Measurements from ENCODE around the gene ZSCAN5C.
A peak's percentile ranks its signal among the peaks of the same experiment; 100 is the strongest.
"Not testable (repeated sequence)": the region's sequence is repeated elsewhere in the genome, so short reads cannot be mapped to it uniquely, and the experiment has no call there.

ZSCAN5C gene, protein sequence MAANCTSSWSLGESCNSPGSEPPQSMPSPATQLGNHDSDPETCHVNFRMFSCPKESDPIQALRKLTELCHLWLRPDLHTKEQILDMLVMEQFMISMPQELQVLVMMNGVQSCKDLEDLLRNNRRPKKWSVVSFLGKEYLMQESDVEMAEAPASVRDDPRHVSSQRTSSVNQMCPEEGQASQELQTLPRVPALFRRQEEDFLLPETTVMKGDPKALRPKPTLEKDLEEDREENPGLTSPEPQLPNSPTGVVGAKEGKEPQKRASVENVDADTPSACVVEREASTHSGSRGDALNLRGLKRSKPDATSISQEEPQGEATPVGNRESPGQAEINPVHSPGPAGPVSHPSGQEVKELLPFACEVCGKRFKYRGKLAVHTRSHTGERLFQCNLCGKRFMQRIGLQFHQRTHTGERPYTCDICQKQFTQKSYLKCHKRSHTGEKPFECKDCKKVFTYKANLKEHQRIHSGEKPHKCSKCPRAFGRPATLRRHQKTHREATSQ

DNA sequence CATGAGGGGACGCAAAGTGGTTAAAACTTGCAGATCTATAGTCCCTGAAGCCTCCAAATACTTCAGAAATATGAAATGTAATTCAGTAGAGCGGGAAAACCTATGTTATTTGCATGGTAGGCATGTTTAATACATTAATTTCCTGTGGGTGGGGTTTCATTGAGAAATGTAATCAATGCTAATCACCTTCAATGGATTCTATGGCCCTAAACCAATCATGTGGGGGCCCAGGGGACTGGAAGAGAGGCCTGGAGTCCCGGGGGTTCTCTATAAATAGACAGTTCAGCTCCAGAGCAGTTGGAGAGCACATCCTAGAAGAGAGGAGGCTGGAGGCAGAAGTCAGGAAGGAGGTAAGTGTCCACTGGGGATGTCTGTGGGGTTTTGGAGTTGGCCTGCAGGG lies at the start of gene ZSCAN5C:
ZSCAN5C (plus strand) TSS at position 301 of the 400 bp plus-strand sequence. CDS start 3,641 bp downstream, outside the sequence.
- DNase-seq: no peak

DNA sequence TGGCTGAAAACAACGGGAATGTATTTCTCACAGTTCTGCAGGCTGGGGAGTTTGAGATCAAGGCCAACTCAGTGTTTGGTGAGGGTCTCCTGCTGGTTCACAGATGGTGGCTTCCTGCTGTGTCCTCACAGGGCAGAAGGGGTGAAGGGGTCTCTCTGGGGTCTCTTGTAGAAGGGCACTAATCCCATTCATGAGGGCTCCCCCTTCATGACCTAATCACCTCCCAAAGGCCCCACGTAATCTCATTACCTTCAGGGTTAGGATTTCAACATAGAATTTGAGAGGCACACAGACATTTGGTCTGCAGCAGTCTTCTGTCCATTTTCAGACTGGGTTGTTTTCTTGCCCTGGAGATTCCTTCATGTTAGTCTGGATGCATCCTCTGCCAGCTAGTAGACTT lies 49.4 kb upstream of the ZSCAN5C start:
- DNase-seq: no peak

DNA sequence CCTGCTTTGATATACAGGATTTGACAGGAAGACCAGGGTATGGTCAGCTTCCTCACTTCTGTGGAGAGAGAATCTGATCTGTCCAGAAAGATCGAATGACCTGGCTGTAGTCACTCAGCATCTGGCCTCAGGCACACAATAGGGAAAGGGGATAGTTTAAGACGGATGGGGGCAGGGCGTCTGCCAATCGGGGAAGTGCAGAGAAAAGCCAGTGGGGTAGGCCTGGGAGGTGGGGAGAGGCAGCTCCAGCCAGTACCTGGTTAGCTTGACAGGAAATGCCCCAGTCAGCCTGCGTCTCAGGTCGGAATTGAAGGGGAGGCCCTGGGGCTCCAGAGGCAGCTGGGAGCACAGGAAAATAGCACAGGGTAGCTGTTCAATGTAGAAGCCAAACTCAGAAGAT lies 48.6 kb upstream of the ZSCAN5C start:
- DNase-seq: no peak

DNA sequence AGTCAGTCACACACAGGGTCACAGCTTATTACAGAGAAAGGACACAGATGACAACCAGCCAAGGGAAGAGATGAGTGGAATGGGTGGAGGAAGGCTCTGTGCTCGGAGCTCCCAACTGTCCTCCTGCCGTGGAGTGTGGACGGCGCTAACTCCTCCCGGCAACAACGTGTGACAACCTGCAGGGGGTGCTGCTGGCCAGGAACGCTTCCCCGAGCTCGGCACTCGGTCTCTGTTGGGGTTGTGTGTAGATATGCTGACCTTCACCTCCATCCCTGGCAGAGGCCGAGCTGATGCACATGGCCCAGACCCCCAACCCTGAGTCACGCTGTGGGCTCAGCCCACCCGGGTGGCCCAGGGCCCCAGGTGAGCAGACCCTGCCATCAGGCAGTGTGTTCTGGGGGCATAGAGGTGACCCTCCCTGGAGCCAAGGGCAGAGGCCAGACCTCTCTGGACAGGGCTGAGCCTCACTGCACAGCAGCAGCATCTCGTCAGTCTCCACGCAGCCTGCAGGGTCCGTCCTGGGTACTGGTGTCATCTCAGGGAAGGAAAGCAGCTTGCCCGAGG lies 46.9 kb upstream of the ZSCAN5C start:
- DNase-seq: peak in 1 of 2 experiments; percentile 31

DNA sequence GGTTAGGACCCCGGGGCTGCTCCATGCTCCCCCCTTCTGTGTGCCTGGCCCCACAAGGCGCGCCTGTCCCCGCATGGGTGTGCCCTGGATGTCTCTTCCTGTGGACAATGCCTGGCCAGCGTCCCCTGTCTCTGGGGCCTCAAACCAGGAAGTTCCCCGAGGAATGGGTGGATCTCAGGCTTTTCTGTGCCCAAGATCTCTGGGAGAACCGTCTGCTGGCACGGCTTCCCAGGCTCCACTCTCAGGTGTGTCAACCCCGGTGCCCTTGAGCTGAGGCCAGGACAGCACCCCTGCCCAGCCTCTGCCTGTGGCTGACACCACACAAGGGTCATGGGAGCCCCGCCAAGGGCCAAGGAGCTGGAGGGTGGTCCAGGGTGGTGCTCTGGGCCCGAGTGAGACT lies 45.3 kb upstream of the ZSCAN5C start:
- no peak for DNase-seq

DNA sequence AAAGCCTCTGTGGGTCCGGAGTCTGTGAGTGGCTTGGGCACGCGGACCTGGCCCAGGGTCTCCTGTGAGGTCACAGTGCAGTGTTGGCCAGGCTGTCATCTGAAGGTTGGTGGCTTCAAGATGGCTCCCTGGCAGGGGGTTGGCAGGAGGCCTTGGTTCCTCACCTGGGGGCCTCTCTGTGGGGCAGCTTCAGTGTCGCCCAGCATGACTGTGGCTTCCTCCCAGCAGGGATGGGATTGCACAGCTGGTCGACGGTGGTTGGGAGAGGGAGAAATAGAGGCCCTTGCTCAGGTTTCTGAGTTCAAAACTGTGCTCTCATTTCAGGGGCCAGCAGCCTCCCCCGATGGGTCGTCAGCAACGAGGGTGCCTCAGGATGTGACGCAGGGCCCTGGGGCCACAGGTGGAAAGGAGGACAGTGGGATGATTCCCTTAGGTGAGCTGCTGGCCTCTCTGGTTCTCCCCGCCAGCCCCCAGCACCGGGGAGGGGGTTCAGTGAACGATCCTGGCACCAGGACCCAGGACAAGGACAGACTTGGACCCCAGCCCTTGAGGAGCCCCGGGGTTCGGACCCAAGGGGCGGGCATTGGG lies 43.8 kb upstream of the ZSCAN5C start:
- no peak for DNase-seq

DNA sequence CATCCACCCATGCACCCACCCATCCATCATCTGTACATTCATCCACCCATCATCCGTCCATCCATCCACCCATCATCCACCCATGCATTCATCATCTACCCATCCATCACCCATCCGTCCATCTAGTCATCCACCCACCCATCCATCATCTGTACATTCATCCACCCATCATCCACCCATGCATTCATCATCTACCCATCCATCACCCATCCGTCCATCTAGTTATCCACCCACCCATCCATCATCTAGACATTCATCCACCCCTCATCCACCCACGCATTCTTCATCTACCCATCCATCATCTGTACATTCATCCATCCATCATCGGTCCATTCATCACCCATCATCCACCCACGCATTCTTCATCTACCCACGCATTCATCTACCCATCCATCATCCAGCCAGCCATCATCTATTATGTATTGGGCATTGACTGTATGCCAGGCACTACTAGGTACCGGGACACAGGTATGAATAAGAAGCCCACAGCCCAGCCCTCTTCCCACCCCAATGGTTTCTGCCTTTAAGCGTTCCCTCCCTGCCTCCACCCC lies 43.0 kb upstream of the ZSCAN5C start:
- no peak for DNase-seq

DNA sequence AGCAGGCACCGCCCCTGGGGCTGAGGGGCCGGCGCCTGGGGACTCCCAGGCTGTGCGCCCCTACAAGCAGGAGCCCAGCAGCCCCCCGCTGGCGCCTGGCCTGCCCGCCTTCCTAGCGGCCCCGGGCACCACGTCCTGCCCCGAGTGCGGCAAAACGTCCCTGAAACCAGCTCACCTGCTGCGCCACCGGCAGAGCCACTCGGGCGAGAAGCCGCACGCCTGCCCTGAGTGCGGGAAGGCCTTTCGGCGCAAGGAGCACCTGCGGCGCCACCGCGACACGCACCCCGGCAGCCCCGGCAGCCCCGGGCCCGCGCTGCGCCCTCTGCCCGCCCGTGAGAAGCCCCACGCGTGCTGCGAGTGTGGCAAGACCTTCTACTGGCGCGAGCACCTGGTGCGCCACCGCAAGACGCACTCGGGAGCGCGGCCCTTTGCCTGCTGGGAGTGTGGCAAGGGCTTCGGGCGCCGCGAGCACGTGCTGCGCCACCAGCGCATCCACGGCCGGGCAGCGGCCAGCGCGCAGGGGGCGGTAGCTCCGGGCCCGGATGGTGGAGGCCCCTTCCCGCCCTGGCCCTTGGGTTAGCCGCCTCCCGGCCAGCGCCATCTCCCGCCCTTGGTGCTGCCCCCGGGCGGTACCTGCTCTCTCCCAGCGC lies 42.3 kb upstream of the ZSCAN5C start:
- DNase-seq: no peak

DNA sequence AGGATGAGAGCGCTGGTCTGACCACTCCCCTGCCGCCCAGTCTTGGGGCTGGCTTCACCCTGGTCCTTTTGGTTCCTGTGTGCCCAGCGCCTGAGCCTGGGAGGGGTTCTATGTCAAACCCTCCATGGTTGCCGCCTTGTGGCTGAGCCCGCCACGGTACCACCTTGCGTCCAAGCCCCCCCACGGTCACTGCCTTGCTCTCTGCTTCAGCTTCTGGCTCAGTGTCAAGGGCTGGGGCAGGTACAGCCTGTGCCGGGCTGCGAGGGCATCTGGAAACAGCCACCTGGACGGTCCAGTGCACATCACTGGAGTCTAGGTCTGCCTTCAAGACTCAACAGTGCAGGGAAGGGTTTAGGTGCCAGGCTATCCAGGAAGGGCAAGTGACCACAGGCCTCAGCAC lies 40.5 kb upstream of the ZSCAN5C start:
- DNase-seq: no peak

DNA sequence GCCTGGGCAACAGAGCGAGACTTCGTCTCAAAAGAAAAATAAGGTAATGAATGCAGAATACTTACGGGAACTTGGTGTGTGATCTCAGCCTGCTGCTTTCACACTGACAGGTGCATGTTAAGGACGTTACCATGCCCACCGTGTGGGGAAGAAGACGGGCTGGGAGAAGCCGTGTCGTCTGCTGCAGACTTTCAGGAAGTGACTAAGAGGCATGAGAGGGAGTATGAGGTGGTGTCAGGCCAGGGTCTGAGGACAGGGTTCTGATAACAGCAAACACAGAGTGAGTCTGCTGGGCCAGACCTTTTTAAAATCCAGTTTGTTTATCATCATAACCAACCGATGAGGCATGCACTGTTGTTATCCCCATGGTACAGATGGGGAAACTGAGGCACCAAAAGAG lies 39.8 kb upstream of the ZSCAN5C start:
- peak; percentile 41 to 49 for DNase-seq

DNA sequence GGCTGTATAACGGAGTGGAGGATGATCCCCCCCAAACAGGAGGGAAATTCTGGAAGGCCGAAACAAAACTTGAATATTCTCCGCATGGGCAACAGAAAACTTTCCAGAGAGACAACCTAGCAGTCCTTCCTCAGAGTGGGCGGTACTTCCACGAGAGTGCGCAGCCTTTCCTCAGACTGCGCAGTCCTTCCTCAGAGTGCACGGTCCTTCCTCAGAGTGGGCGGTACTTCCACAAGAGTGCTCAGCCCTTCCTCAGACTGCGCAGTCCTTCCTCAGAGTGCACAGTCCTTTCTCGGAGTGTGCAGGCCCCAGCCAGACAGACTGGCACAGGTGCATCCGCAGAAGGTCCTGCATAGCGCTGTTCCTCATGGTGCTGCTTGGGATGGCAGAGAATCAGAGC lies 39.0 kb upstream of the ZSCAN5C start:
- DNase-seq: no peak

DNA sequence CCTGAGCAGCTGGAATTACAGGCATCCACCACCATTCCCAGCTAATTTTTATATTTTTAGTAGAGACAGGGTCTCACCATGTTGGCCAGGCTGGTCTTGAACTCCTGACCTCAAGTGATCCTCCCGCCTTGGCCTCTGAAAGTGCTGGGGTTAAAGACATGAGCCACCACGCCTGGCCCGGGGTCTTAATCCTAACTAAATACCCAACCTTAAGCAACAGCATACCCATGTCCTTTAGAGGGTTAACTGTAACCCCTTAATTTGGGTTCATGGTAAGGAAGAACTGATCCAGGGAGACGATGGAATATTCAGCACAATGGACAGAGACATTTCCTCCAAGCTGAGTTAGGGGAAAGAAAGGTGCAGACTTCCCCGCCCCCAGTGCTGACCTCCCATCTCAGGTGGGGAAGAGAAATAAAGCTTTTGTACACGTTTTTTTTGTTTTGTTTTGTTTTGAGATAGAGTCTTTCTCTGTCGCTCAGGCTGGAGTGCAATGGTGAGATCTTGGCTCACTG lies 35.0 kb upstream of the ZSCAN5C start:
- DNase-seq: no peak

DNA sequence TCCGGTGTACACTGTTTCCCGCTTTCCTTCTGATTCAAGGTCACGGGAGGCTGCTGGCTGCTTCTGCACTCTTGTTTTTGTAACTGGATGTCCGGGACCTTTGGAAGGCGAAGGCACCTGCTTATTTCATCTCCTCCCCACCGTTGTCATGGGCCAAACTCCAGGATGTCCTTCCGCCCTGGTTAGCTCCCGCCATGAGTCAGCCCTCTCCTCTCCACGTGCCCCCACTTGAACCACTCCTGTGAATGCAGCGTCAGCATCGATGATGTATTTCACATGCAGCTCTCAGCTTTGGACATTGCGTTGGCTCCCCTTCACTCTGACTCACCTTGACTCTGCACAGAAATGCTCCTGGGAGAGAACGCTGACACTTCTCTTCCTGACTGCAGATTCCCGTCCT lies 31.8 kb upstream of the ZSCAN5C start:
- no peak for DNase-seq

DNA sequence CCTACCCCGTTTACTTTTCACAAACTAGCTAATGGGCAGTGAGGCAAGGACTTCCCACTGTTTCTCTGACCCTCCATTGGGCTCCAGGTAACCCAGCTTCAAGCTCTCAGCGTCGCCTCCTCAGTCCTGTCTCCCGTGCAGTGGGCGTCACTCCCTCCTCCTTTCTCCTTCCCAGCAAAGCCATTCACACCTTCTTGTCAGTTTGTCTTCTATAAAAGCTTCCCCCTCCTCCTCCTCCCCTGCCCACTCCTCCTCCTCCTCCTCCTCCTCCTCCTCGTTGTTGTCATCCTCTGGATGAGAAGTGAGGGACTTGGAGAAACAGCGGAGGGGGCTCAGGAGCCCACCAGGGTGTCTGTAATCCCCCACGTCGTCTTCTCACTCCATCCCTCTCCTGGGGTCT lies 28.0 kb upstream of the ZSCAN5C start:
- no peak for DNase-seq

DNA sequence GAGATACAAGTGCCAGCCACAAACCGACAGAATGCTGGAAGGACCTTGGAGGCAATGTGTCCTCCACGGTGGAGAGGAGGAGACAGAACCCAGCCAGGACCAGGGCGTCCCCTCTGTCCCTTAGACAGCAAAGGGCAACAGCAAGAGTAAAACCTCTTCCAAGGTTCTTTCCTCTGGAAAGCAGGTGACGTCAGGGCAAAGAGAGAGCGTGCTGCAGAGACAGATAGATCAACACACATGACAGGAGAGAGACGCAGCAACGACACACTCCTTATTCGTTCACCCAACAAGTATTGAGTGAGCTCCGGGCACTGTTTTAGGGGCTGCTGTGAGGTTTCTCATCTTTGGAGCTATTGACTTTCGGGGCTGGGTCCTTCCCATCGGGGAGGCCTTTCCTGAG lies 27.5 kb upstream of the ZSCAN5C start:
- DNase-seq: no peak

DNA sequence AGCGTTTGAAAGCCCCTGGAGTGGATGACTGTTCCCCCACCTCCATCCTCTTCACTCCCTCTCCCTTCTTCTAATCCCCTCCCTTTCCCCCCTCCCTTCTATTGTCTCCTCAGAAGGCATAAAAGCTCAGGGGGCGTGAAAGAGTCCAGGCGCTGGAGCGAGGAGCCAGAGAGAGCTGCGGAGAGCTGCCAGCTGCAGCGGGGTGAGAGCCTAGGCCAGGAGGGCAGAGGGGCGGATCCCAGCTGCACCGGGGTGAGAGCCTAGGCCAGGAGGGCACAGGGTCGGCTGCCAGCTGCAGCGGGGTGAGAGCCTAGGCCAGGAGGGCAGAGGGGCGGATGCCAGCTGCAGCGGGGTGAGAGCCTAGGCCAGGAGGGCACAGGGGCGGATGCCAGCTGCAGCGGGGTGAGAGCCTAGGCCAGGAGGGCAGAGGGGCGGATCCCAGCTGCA lies 26.2 kb upstream of the ZSCAN5C start, which contains the start of gene GALP:
GALP (plus strand) TSS at position 148 of the 447 bp plus-strand sequence. CDS start 1,101 bp downstream, outside the sequence.
- DNase-seq: not testable (repeated sequence)

DNA sequence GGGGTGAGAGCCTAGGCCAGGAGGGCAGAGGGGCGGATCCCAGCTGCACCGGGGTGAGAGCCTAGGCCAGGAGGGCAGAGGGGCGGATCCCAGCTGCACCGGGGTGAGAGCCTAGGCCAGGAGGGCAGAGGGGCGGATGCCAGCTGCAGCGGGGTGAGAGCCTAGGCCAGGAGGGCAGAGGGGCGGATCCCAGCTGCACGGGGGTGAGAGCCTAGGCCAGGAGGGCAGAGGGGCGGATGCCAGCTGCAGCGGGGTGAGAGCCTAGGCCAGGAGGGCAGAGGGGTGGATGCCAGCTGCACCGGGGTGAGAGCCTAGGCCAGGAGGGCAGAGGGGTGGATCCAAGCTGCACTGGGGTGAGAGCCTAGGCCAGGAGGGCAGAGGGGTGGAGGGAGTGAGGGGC lies 25.8 kb upstream of the ZSCAN5C start:
- DNase-seq: not testable (repeated sequence)

DNA sequence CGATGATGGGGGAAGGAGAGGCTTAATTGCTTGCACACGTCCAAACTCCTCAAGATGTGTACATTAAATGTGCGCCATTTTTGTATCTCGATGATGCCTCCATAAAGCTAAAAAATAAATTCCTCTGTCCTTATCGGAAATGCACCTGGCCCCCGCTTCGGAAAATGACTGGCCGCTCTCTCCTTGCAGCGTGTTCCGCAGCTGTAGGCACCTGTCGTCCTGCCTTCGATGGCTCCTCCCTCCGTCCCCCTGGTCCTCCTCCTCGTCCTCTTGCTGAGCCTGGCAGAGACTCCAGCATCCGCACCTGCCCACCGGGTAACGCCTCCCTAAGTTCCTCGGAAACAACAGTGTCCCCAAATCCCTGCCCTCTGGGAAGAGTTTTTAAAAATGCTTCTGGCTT lies 25.2 kb upstream of the ZSCAN5C start:
- DNase-seq: no peak

DNA sequence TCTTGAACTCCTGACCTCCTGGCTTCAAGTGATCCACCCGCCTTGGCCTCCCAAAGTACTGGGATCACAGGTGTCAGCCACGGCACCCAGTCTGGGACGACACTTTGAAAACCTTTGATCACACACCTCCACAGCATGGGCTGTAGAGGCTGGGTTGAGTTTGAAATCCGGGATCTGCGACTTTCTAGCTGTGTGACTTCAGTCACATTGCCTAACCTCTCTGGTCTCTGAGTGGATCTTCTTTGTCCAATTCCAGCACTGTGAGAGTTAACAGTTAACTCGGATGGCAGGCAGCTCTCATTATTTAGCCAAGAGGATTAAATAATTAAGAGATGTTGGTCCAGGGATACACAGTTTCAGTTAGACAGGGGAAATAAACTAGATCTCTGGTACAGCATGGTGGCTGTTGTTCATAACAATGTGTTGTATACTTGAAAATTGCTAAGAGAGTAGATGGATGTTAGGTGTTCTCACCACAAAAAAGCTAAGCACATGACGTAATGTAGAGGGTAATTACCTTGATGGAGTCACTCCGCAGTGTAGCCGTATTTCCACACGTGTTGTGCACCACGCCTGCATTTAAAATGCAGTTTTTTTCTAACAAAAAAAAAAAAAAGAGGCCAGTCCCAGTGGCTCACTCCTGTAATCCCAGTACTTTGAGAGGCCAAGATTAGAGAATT lies 24.4 kb upstream of the ZSCAN5C start:
- DNase-seq: no peak

DNA sequence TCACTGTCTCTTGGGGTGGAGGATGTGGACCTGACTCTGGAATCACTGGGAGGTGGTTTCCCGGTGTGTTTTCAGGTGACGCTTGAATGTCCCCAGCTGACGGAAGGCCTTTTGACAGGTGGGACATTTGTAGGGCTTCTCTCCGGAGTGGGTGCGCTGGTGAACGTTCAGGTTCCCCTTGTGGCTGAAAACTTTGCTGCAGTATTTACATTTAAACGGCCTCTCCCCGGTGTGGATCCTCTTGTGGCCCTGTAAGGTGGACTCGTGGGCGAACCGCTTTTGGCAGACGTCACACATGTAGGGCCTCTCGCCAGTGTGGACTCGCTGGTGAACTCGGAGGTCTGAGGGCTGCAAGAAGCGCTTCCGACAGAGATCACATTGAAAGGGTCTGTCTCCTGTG lies 12.3 kb upstream of the ZSCAN5C start:
- DNase-seq: no peak

DNA sequence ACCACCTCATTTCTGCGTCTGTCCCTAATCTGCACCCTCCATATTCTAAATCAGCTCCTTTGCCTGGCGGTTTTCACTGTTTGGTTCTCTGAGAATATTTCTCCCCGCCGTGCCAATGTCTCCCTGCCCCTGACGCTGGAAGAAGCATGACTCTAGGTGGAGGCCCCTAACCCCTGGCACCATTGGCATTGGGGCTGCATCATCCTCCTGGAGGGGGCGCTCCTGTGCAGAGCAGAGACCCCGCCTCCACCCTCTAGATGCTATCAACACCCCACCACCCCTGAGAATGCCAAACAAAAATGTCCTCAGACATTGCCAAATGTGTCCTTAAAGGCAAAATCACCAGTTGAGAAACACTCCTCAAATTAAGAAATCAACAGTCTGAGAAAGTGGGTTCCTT lies 11.0 kb upstream of the ZSCAN5C start:
- no peak for DNase-seq

DNA sequence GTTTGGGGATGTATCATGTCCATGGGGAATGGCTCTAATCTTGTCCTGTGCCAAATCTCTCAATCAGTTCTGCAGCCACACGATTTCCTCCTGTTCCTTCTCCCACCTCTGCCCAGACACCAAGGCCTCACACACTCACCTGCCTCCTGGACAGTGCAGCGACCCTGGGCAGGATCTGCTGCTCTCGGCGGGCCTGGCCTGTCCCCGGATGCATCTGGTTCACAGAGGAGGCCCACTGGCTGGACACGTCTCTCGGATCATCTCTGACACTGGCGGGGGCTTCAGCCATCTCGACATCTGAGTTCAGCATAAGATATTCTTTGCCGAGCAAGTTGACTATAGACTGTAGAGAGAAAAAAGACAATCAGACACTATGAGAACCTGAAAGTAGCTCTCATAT lies 10.4 kb upstream of the ZSCAN5C start:
- DNase-seq: no peak

All from activated T-cell treated with anti-CD3 and anti-CD28 coated beads, Interleukin-2, amount 50 U/mL, for 48 hours (primary cell).